ENCODE results near the gene TMEM134. TPM values are rescaled to one million over a fixed set of nuclear protein-coding genes. Genes with fewer than 3 reads are reported as not detected.

Gene TMEM134
- total RNA-seq, 1 experiment from 2014 or later = 36.0 TPM

DNA sequence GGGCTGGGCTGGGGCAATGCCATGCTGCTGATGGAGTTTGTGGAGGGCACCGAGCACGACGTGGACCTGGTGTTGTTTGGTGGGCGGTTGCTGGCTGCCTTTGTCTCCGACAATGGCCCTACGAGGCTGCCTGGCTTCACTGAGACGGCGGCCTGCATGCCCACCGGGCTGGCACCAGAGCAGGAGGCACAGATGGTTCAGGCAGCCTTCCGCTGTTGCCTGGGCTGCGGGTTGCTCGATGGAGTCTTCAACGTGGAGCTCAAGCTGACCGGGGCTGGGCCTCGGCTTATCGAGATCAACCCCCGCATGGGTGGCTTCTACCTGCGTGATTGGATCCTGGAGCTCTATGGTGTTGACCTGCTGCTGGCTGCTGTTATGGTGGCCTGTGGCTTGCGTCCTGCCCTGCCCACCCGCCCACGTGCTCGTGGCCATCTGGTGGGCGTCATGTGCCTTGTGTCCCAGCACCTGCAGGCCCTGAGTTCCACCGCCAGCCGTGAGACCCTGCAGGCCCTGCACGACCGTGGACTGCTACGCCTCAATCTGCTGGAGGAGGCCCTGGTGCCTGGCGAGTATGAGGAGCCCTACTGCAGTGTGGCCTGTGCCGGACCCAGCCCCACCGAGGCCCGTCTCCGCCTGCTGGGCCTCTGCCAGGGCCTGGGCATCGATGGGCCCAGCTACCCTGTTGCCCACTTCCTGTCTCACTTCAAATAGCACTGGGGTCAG is 45.0 kb downstream of the TMEM134 start:
- peaks cover 12% of the 10 kb centered on the region for H3K4me1 ChIP-seq (ENCODE audit: insufficient read depth, low read length, poor library complexity, severe bottlenecking)
- DNase-seq (ENCODE audit: low spot score) = no peak
- H3K4me3 ChIP-seq (ENCODE audit: low read depth, low read length, poor library complexity, severe bottlenecking) = no peak overlapping the region
- no peak for TF ChIP-seq EZH2 (IDR thresholded peaks at IDR 0.05; ENCODE audit: borderline replicate concordance, low read depth, low read length, poor library complexity, severe bottlenecking)
- no peak for TF ChIP-seq CTCF (conservative IDR thresholded peaks at IDR 0.05; ENCODE audit: low read depth, low read length)
- intact Hi-C loops (cut with micrococcal nuclease; ENCODE audit: unreplicated experiment) = no loop called here
- no peaks in the 10 kb centered on the region for H3K9me3 ChIP-seq (ENCODE audit: low read depth, low read length, poor library complexity, severe bottlenecking)
- CTCF ChIA-PET = no interaction called here
- no peak overlapping the region for H3K27ac ChIP-seq (ENCODE audit: low read depth, low read length, poor library complexity, severe bottlenecking)
- no peaks in the 10 kb centered on the region for H3K36me3 ChIP-seq (ENCODE audit: insufficient read depth, low read length, poor library complexity, severe bottlenecking)
- POLR2A ChIA-PET (ENCODE audit: low non-redundant PET) = no interaction called here
- no TSS peak for BruUV-seq (replicated peaks)
- H3K27me3 ChIP-seq (replicated peaks; ENCODE audit: insufficient read depth, low read depth, low read length, poor library complexity) = no peaks in the 10 kb centered on the region

DNA sequence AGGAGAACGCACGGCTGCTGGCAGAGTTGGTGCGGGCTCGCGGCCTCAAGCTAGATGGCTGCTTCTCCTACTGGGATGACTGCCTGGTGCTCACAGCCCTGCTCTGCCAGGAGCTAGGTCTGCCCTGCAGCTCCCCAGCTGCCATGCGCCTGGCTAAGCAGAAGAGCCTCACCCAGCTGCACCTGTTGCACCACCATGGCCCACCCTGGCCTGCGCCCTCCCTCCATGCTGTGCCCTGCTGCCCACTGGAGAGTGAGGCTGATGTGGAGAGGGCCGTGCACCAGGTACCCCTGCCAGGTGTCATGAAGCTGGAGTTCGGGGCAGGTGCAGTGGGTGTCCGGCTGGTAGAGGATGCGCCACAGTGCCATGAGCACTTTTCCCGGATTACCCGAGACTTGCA is 45.6 kb downstream of the TMEM134 start:
- no peak for DNase-seq (ENCODE audit: low spot score)
- no peak overlapping the region for H3K4me3 ChIP-seq (ENCODE audit: low read depth, low read length, poor library complexity, severe bottlenecking)
- ChIA-PET POLR2A (ENCODE audit: low non-redundant PET) (no interaction called here), CTCF (no interaction called here)
- H3K36me3 ChIP-seq (ENCODE audit: insufficient read depth, low read length, poor library complexity, severe bottlenecking) = no peaks in the 10 kb centered on the region
- BruUV-seq (replicated peaks) = no TSS peak
- no peak overlapping the region for H3K27ac ChIP-seq (ENCODE audit: low read depth, low read length, poor library complexity, severe bottlenecking)
- no peaks in the 10 kb centered on the region for H3K9me3 ChIP-seq (ENCODE audit: low read depth, low read length, poor library complexity, severe bottlenecking)
- peaks cover 14% of the 10 kb centered on the region for H3K4me1 ChIP-seq (ENCODE audit: insufficient read depth, low read length, poor library complexity, severe bottlenecking)
- TF ChIP-seq CTCF (conservative IDR thresholded peaks at IDR 0.05; ENCODE audit: low read depth, low read length) (no peak), EZH2 (IDR thresholded peaks at IDR 0.05; ENCODE audit: borderline replicate concordance, low read depth, low read length, poor library complexity, severe bottlenecking) (no peak)
- intact Hi-C loops (cut with micrococcal nuclease; ENCODE audit: unreplicated experiment) = no loop called here
- H3K27me3 ChIP-seq (replicated peaks; ENCODE audit: insufficient read depth, low read depth, low read length, poor library complexity) = no peaks in the 10 kb centered on the region

- TF ChIP-seq EZH2 (IDR thresholded peaks at IDR 0.05; ENCODE audit: borderline replicate concordance, low read depth, low read length, poor library complexity, severe bottlenecking) (no peak), CTCF (conservative IDR thresholded peaks at IDR 0.05; ENCODE audit: low read depth, low read length) (no peak)
- ChIA-PET CTCF (interaction anchor here (0.6 kb wide), 1 partner anchor 8 kb away, joined by 5 read pairs; no protein-coding TSS in a partner anchor), POLR2A (ENCODE audit: low non-redundant PET) (no interaction called here)
- no peaks in the 10 kb centered on the region for H3K9me3 ChIP-seq (ENCODE audit: low read depth, low read length, poor library complexity, severe bottlenecking)
- no peak overlapping the region for H3K4me3 ChIP-seq (ENCODE audit: low read depth, low read length, poor library complexity, severe bottlenecking)
- no TSS peak for BruUV-seq (replicated peaks)
- intact Hi-C loops (cut with micrococcal nuclease; ENCODE audit: unreplicated experiment) = no loop called here
- no peak overlapping the region for H3K27ac ChIP-seq (ENCODE audit: low read depth, low read length, poor library complexity, severe bottlenecking)
- H3K36me3 ChIP-seq (ENCODE audit: insufficient read depth, low read length, poor library complexity, severe bottlenecking) = no peaks in the 10 kb centered on the region
- no peak for DNase-seq (ENCODE audit: low spot score)
- no peaks in the 10 kb centered on the region for H3K27me3 ChIP-seq (replicated peaks; ENCODE audit: insufficient read depth, low read depth, low read length, poor library complexity)
- H3K4me1 ChIP-seq (ENCODE audit: insufficient read depth, low read length, poor library complexity, severe bottlenecking) = peaks cover 14% of the 10 kb centered on the region
Observed at GRCh38 chr11:67422891-67423290, 46.2 kb downstream of the TMEM134 start.

Measured in A673 (cell line).